HUES6 (cell line): Measurements from ENCODE around the gene VPS13D.

Experiments
- H3K27ac ChIP-seq: 2 replicates; pipeline ENCODE4 v1.7.0; 2013; ENCODE audit warnings: low read depth, mild to moderate bottlenecking, low read length, inconsistent platforms
- H3K27me3 ChIP-seq: 2 replicates; pipeline ENCODE4 v1.6.1; 2013; ENCODE audit warnings: low read length; ENCODE audit not compliant: control insufficient read depth, insufficient read depth
- H3K36me3 ChIP-seq: 2 replicates; pipeline ENCODE4 v1.6.1; 2013; ENCODE audit warnings: low read length; ENCODE audit not compliant: control insufficient read depth, insufficient read depth
- H3K4me1 ChIP-seq: 2 replicates; pipeline ENCODE4 v1.6.1; 2013; ENCODE audit warnings: low read length; ENCODE audit not compliant: control insufficient read depth, insufficient read depth
- H3K4me3 ChIP-seq: 2 replicates; pipeline ENCODE4 v1.5.1; 2013; ENCODE audit warnings: low read depth, low read length
- H3K9ac ChIP-seq: one replicate; pipeline ENCODE4 v1.6.1; 2013; ENCODE audit warnings: mild to moderate bottlenecking, low read length
- H3K9me3 ChIP-seq: 2 replicates; pipeline ENCODE4 v1.6.1; 2013; ENCODE audit warnings: low read depth, low read length; ENCODE audit not compliant: control insufficient read depth, insufficient read depth

VPS13D gene

GRCh38 chr1:12551584-12551983 is 321.8 kb downstream of the VPS13D start:
- Histone ChIP-seq H3K27ac (no peak overlapping the region), H3K9me3 (no peaks in the 10 kb centered on the region), H3K27me3 (no peaks in the 10 kb centered on the region), H3K36me3 (no peaks in the 10 kb centered on the region), H3K9ac (no peak overlapping the region), H3K4me1 (peaks cover 12% of the 10 kb centered on the region; the same call in 1 of the 2 replicates), H3K4me3 (no peak overlapping the region)

GRCh38 chr1:12552111-12552888 is 322.5 kb downstream of the VPS13D start:
- Histone ChIP-seq H3K36me3 (no peaks in the 10 kb centered on the region), H3K27me3 (no peaks in the 10 kb centered on the region), H3K4me1 (peaks cover 13% of the 10 kb centered on the region; the same call in 1 of the 2 replicates), H3K9ac (no peak overlapping the region), H3K4me3 (no peak overlapping the region), H3K9me3 (no peaks in the 10 kb centered on the region), H3K27ac (no peak overlapping the region)

GRCh38 chr1:12552951-12553921 is 323.4 kb downstream of the VPS13D start:
- H3K4me1 ChIP-seq: peaks cover 13% of the 10 kb centered on the region; the same call in 1 of the 2 replicates
- no peak overlapping the region for H3K27ac ChIP-seq
- no peaks in the 10 kb centered on the region for H3K27me3 ChIP-seq
- no peak overlapping the region for H3K4me3 ChIP-seq
- H3K9me3 ChIP-seq: peaks cover 3% of the 10 kb centered on the region
- H3K9ac ChIP-seq: no peak overlapping the region
- H3K36me3 ChIP-seq: no peaks in the 10 kb centered on the region

- Histone ChIP-seq H3K4me3 (no peak overlapping the region), H3K36me3 (no peaks in the 10 kb centered on the region), H3K9ac (no peak overlapping the region), H3K4me1 (peaks cover 13% of the 10 kb centered on the region; the same call in 1 of the 2 replicates), H3K27ac (no peak overlapping the region), H3K27me3 (no peaks in the 10 kb centered on the region), H3K9me3 (peaks cover 3% of the 10 kb centered on the region)
These were observed 324.1 kb downstream of the VPS13D start for GRCh38 chr1:12553963-12554362.

- no peak overlapping the region for H3K4me3 ChIP-seq
- H3K9ac ChIP-seq: no peak overlapping the region
- H3K36me3 ChIP-seq: no peaks in the 10 kb centered on the region
- no peak overlapping the region for H3K27ac ChIP-seq
- H3K27me3 ChIP-seq: no peaks in the 10 kb centered on the region
- H3K9me3 ChIP-seq: peaks cover 3% of the 10 kb centered on the region
- peaks cover 9% of the 10 kb centered on the region; the same call in 1 of the 2 replicates for H3K4me1 ChIP-seq
These were observed 324.9 kb downstream of the VPS13D start for GRCh38 chr1:12554521-12555305.

- H3K27me3 ChIP-seq: no peaks in the 10 kb centered on the region
- peaks cover 6% of the 10 kb centered on the region; the same call in 1 of the 2 replicates for H3K4me1 ChIP-seq
- H3K9me3 ChIP-seq: peaks cover 3% of the 10 kb centered on the region
- no peak overlapping the region for H3K27ac ChIP-seq
- H3K9ac ChIP-seq: no peak overlapping the region
- H3K4me3 ChIP-seq: no peak overlapping the region
- H3K36me3 ChIP-seq: no peaks in the 10 kb centered on the region
These were observed 325.9 kb downstream of the VPS13D start for GRCh38 chr1:12555411-12556367.

- no peak overlapping the region for H3K27ac ChIP-seq
- no peak overlapping the region for H3K9ac ChIP-seq
- H3K4me3 ChIP-seq: no peak overlapping the region
- H3K36me3 ChIP-seq: no peaks in the 10 kb centered on the region
- peaks cover 3% of the 10 kb centered on the region for H3K9me3 ChIP-seq
- no peaks in the 10 kb centered on the region for H3K27me3 ChIP-seq
- H3K4me1 ChIP-seq: peaks cover 6% of the 10 kb centered on the region; the same call in 1 of the 2 replicates
These were observed 326.6 kb downstream of the VPS13D start for GRCh38 chr1:12556368-12556930.

- Histone ChIP-seq H3K27ac (no peak overlapping the region), H3K9ac (no peak overlapping the region), H3K36me3 (no peaks in the 10 kb centered on the region), H3K4me1 (peaks cover 6% of the 10 kb centered on the region; the same call in 1 of the 2 replicates), H3K9me3 (peaks cover 3% of the 10 kb centered on the region), H3K27me3 (no peaks in the 10 kb centered on the region), H3K4me3 (no peak overlapping the region)
These were observed 327.4 kb downstream of the VPS13D start for GRCh38 chr1:12556957-12557935.

- Histone ChIP-seq H3K27me3 (no peaks in the 10 kb centered on the region), H3K27ac (no peak overlapping the region), H3K4me1 (peaks cover 3% of the 10 kb centered on the region; the same call in 1 of the 2 replicates), H3K4me3 (no peak overlapping the region), H3K36me3 (no peaks in the 10 kb centered on the region), H3K9ac (no peak overlapping the region), H3K9me3 (peaks cover 23% of the 10 kb centered on the region)
These were observed 331.3 kb downstream of the VPS13D start for GRCh38 chr1:12561121-12561520.
